H1 (cell line): ENCODE data around the gene CD226. TPM values are rescaled to one million over a fixed set of nuclear protein-coding genes. Genes with fewer than 3 reads are reported as not detected.

Experiments
- CHD2 ChIP-seq: IDR thresholded peaks from 2 replicates; pipeline ENCODE4 v1.6.1; 2012; ENCODE audit warnings: low read length, improper control_type of control experiment
- CREB1 ChIP-seq: IDR thresholded peaks from 2 replicates; pipeline ENCODE4 v1.6.1; 2012; ENCODE audit warnings: inconsistent platforms
- CTCF ChIP-seq, 3 experiments: IDR thresholded peaks; 1 replicate in 2 of 3; 2 replicates in 1 of 3; pipeline versions ENCODE4 v1.5.1 to v1.6.1; 2011; ENCODE audit warnings: low read length in 3 of 3, mild to moderate bottlenecking in 3 of 3, inconsistent platforms in 2 of 3, low read depth in 1 of 3, moderate library complexity in 1 of 3; ENCODE audit not compliant: insufficient read depth in 1 of 3; ENCODE audit errors: control extremely low read depth in 1 of 3
- EZH2 ChIP-seq: fragments of 200-600 bp; sonication (generic); IDR thresholded peaks from 2 replicates; pipeline ENCODE4 v1.7.1; 2012; ENCODE audit warnings: low read depth, mild to moderate bottlenecking, moderate library complexity, low read length, inconsistent platforms; ENCODE audit not compliant: severe bottlenecking
- MAFK ChIP-seq: IDR thresholded peaks from 2 replicates; pipeline ENCODE4 v1.6.1; 2012; ENCODE audit warnings: low read depth, mild to moderate bottlenecking, improper control_type of control experiment, low read length
- SAP30 ChIP-seq: fragments of 300-600 bp; sonication (generic); IDR thresholded peaks from 2 replicates; pipeline ENCODE4 v1.7.1; 2012; ENCODE audit warnings: low read length, moderate library complexity, mild to moderate bottlenecking, inconsistent platforms; ENCODE audit not compliant: insufficient read depth, insufficient replicate concordance
- polyA plus RNA-seq, 7 experiments: library from polyadenylated mRNA; depleted of rRNA in 3 of 7; stranded (reverse) in 5 of 7; unstranded in 2 of 7; fragments of >200 nt in 5 of 7; fragments of 200-250 nt in 2 of 7; gene quantifications; 1 replicate in 5 of 7; 2 replicates in 1 of 7; 4 replicates in 1 of 7; pipeline versions ENCODE4 v1.2.1 to v1.2.3, GENCODE V29; 2011 to 2013; ENCODE audit warnings: missing spikeins in 2 of 7, mixed read lengths in 2 of 7
- total RNA-seq: library from RNA; stranded (reverse); fragmentation: NEBNext Ultra II Directional; extraction: Animal tissue kit (Norgen Biotek cat#: 25700); gene quantifications from 2 replicates; pipeline ENCODE4 v1.2.1, GENCODE V29; 2021

Gene CD226
- total and polyA plus RNA-seq, 2 of the 8 experiments (the other 6 are each of a cell fraction or from before 2014, with no cell fraction given): not detected

GRCh38 chr18:69969491-69969890 is 21.8 kb upstream of the CD226 start (continued):
- no peak for TF ChIP-seq CTCF (IDR thresholded peaks at IDR 0.05; ENCODE audit: control extremely low read depth in 1 of 3, insufficient read depth in 1 of 3, low read depth in 1 of 3, low read length in 3 of 3)
- no peak for TF ChIP-seq EZH2
- TF ChIP-seq MAFK: no peak
- no peak for TF ChIP-seq CREB1
- no peak for TF ChIP-seq SAP30
- TF ChIP-seq CHD2: no peak
